CD4-positive, alpha-beta T cell (primary cell): ENCODE data around the gene SCIN. TPM values are rescaled to one million over a fixed set of nuclear protein-coding genes. Genes with fewer than 3 reads are reported as not detected.

Experiments used
- ATAC-seq: fragments of 200-7000 bp; cut with Tn5 transposase; one replicate; pipeline ENCODE4 v1.10.0; 2022; ENCODE audit warnings: mild to moderate bottlenecking; ENCODE audit not compliant: poor library complexity
- CTCF ChIA-PET: fragments of 350-600 bp; sonication (Branson Sonifier 250); formaldehyde crosslinking; loops from one replicate; lab custom pipeline; 2021; ENCODE audit warnings: antibody characterized with exemption, inconsistent platforms; lab: Charles Lee
- POLR2A ChIA-PET: fragments of 350-600 bp; sonication (Branson Sonifier 250); formaldehyde crosslinking; loops from one replicate; lab custom pipeline; 2021; ENCODE audit warnings: antibody characterized with exemption, inconsistent platforms; lab: Charles Lee
- DNase-seq, 14 experiments: peaks; one replicate each; pipeline ENCODE4 v3.0.0-alpha.2; 2013 to 2020; ENCODE audit warnings: mixed read lengths in 2 of 14
- H3K27ac ChIP-seq, 2 donors: one replicate each; pipeline versions ENCODE4 v1.5.1 to v1.7.0; 2013; ENCODE audit warnings: low read length in 2 of 2, low read depth in 1 of 2, mild to moderate bottlenecking in 1 of 2
- H3K27me3 ChIP-seq, 2 experiments: 1 replicate in 1 of 2; 2 replicates in 1 of 2; pipeline versions ENCODE4 v1.6.1 to v1.7.0; 2013; ENCODE audit warnings: low read length in 2 of 2, control low read depth in 1 of 2, mild to moderate bottlenecking in 1 of 2, moderate library complexity in 1 of 2; ENCODE audit not compliant: insufficient read depth in 2 of 2, control insufficient read depth in 1 of 2
- H3K36me3 ChIP-seq: one replicate; pipeline ENCODE4 v1.6.1; 2013; ENCODE audit warnings: low read length, control low read depth; ENCODE audit not compliant: insufficient read depth
- H3K4me1 ChIP-seq: one replicate; pipeline ENCODE4 v1.6.1; 2013; ENCODE audit warnings: low read length, control low read depth; ENCODE audit not compliant: insufficient read depth
- H3K4me3 ChIP-seq: one replicate; pipeline ENCODE4 v1.5.1; 2013; ENCODE audit warnings: mild to moderate bottlenecking, low read length, moderate library complexity
- H3K9me3 ChIP-seq, 2 experiments: 1 replicate in 1 of 2; 2 replicates in 1 of 2; pipeline versions ENCODE4 v1.6.1 to v1.7.0; 2013; ENCODE audit warnings: low read length in 2 of 2, mild to moderate bottlenecking in 2 of 2, control low read depth in 1 of 2, moderate library complexity in 1 of 2; ENCODE audit not compliant: control insufficient read depth in 1 of 2, insufficient read depth in 1 of 2
- H3K27ac Mint-ChIP-seq: one replicate; pipeline ENCODE4 v1.8.0; 2020; ENCODE audit warnings: mixed read lengths
- H3K27me3 Mint-ChIP-seq: one replicate; pipeline ENCODE4 v1.8.0; 2021; ENCODE audit warnings: mixed read lengths
- H3K36me3 Mint-ChIP-seq: one replicate; pipeline ENCODE4 v1.8.0; 2021; ENCODE audit warnings: low read depth, mixed read lengths
- H3K4me1 Mint-ChIP-seq: one replicate; pipeline ENCODE4 v1.8.0; 2021; ENCODE audit warnings: low read depth, mixed read lengths
- H3K4me3 Mint-ChIP-seq: one replicate; pipeline ENCODE4 v1.8.0; 2020; ENCODE audit warnings: mild to moderate bottlenecking, mixed read lengths
- H3K9me3 Mint-ChIP-seq: one replicate; pipeline ENCODE4 v1.8.0; 2020; ENCODE audit warnings: mixed read lengths
- intact Hi-C, 2 experiments: fragments of 100-400 bp; cut with DNase I in 1 of 2; cut with micrococcal nuclease in 1 of 2; formaldehyde crosslinking; loops; one replicate each; pipeline versions ENCODE4 v1.15.1 to v1.9.0; 2023 to 2025; cut with DNase I, micrococcal nuclease
- total RNA-seq, 174 experiments: library from RNA in 2 of 174; stranded (reverse) in 2 of 174; gene quantifications; one replicate each; pipeline ENCODE4 v1.2.3 and lab custom pipeline; 2021 to 2026
- TF ChIP-seq, protein P1 (sequence below): fragments of 200-600 bp; IDR thresholded peaks from one replicate; pipeline ENCODE4 v1.8.0; 2022; ENCODE audit warnings: antibody characterized with exemption, mild to moderate bottlenecking

Gene SCIN
- total RNA-seq, 2 experiments from 2014 or later, result 0.08 TPM; not detected in 1

DNA sequence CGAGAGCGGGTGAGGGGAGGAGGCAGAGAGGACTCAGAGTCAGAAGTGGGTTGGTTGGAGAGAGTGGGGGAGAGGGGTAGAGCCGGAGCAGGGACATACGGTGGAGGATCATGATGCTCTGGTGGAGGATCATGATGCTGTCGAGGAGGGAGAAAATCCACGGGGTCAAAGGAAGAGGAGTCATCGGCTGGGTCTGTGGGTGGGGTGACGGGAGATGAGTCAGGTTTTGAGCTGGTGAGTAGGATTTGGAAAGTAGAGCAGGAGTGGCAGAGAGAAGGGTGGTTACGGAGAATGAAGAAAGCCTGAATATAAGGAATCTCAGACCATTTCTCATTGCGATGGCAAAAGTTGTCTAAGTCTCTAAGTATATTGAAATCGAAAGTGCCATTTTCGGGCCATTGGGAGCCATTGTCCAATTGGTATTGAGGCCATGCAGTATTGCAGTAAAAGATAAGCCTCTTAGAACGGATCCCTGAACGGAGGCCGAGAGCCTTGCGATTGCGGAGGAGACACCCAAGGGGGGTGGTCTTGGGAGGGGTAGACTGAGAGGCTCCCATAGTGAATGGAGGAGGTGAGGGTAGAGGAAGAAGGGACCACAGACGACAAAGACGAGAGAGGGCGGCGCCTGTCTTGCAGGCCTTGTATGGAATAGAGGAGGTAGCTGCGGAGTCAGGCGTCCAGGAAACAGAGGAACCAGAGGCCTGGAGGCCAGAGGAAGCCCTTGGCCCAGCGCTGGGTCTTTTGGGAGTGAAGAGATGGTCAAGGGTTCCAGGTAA lies 23.8 kb downstream of the SCIN start:
- no peak overlapping the region for H3K27ac ChIP-seq
- Mint-ChIP-seq H3K9me3 (no peaks in the 10 kb centered on the region), H3K27me3 (no peaks in the 10 kb centered on the region), H3K4me1 (no peaks in the 10 kb centered on the region), H3K27ac (no peak overlapping the region), H3K4me3 (no peak overlapping the region), H3K36me3 (no peaks in the 10 kb centered on the region)
- DNase-seq, result no peak
- ChIA-PET POLR2A (no interaction called here), CTCF (no interaction called here)
- intact Hi-C loops, result no loop called here
- H3K9me3 ChIP-seq, result no peaks in the 10 kb centered on the region
- peaks cover 0 to 5% of the 10 kb centered on the region in 2 experiments for H3K27me3 ChIP-seq
- TF ChIP-seq, protein P1, sequence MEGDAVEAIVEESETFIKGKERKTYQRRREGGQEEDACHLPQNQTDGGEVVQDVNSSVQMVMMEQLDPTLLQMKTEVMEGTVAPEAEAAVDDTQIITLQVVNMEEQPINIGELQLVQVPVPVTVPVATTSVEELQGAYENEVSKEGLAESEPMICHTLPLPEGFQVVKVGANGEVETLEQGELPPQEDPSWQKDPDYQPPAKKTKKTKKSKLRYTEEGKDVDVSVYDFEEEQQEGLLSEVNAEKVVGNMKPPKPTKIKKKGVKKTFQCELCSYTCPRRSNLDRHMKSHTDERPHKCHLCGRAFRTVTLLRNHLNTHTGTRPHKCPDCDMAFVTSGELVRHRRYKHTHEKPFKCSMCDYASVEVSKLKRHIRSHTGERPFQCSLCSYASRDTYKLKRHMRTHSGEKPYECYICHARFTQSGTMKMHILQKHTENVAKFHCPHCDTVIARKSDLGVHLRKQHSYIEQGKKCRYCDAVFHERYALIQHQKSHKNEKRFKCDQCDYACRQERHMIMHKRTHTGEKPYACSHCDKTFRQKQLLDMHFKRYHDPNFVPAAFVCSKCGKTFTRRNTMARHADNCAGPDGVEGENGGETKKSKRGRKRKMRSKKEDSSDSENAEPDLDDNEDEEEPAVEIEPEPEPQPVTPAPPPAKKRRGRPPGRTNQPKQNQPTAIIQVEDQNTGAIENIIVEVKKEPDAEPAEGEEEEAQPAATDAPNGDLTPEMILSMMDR, result no peak
- ATAC-seq, result no peak
- H3K36me3 ChIP-seq, result no peaks in the 10 kb centered on the region
- H3K4me1 ChIP-seq, result no peaks in the 10 kb centered on the region
- H3K4me3 ChIP-seq, result no peak overlapping the region

DNA sequence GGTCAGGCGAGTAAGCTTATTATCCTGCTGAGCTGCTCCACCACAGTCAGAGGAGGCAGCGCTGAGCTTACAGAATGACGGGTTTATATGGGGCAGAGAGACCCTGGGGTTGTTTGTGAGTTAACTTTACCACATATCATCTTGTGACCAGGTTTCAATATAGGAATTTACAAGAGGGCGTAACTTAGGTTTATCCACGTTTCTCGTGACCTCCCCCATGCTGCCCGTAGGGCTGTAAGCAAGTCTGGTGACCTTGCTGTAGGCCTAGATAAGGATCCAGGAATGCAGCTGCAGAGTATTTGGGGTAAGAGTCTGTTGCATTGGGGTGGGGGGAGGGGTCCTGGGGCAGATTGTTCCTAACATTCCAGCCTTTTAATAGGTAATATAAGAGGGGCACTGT lies 24.6 kb downstream of the SCIN start:
- DNase-seq (no peak), ATAC-seq (no peak)
- Histone ChIP-seq H3K9me3 (no peaks in the 10 kb centered on the region), H3K4me1 (no peaks in the 10 kb centered on the region), H3K36me3 (no peaks in the 10 kb centered on the region), H3K4me3 (no peak overlapping the region), H3K27ac (no peak overlapping the region), H3K27me3 (peaks cover 0 to 4% of the 10 kb centered on the region in 2 experiments)
- ChIA-PET CTCF (no interaction called here), POLR2A (no interaction called here)
- TF ChIP-seq, protein P1, result no peak
- Mint-ChIP-seq H3K27me3 (no peaks in the 10 kb centered on the region), H3K36me3 (no peaks in the 10 kb centered on the region), H3K9me3 (no peaks in the 10 kb centered on the region), H3K4me3 (no peak overlapping the region), H3K4me1 (no peaks in the 10 kb centered on the region), H3K27ac (no peak overlapping the region)
- intact Hi-C loops, result no loop called here

DNA sequence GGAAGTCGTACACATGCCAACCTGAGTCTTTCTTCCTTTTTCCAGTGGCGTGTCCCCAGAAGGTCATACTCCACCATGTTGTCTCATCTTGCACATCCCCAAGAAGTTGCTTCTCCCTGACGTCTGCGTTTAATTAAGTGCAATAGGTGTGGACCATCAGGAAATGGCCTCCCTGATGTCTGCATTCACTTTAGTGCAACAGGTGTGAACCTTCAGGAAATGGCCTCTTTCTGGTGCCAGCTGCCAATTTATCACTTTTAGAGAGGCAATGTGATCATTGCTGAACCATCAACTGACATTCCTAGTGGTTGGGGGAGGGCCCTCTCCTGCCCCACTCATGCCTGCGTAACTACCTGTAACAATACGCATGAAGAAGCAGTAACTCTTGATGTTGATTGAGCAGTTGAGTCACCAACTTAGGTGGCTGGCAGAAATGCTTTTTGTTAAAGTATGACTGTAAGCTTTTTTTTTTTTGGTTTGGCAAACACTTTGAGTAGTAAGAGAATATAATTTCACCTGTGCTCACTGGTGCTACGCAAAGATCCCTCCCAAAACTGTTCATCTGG lies 25.8 kb downstream of the SCIN start:
- H3K36me3 Mint-ChIP-seq, result no peaks in the 10 kb centered on the region
- Histone ChIP-seq H3K36me3 (no peaks in the 10 kb centered on the region), H3K9me3 (no peaks in the 10 kb centered on the region), H3K27me3 (no peaks in the 10 kb centered on the region), H3K4me1 (no peaks in the 10 kb centered on the region), H3K27ac (no peak overlapping the region), H3K4me3 (no peak overlapping the region)
- TF ChIP-seq, protein P1, result no peak
- ChIA-PET POLR2A (no interaction called here), CTCF (interaction anchor here (0.6 kb wide), 1 partner anchor 39 kb away, joined by 3 read pairs; no protein-coding TSS in a partner anchor)
- H3K4me3 Mint-ChIP-seq, result no peak overlapping the region
- no peaks in the 10 kb centered on the region for H3K4me1 Mint-ChIP-seq
- no peak for DNase-seq
- H3K27me3 Mint-ChIP-seq, result no peaks in the 10 kb centered on the region
- ATAC-seq, result no peak
- no peak overlapping the region for H3K27ac Mint-ChIP-seq
- intact Hi-C loops, result no loop called here
- H3K9me3 Mint-ChIP-seq, result peaks cover 3% of the 10 kb centered on the region
